GM12865 (cell line): Measurements from ENCODE around the gene COL23A1.

Source experiments
- DNase-seq: peaks from one replicate; pipeline ENCODE4 v3.0.0; 2010; ENCODE audit warnings: low read depth
- H3K4me3 ChIP-seq: 2 replicates; pipeline ENCODE4 v1.5.1; 2011; ENCODE audit warnings: mild to moderate bottlenecking, low read depth, low read length, control low read depth
- TF ChIP-seq, protein P1 (sequence below): IDR thresholded peaks from 2 replicates; pipeline ENCODE4 v1.5.1; 2011; ENCODE audit warnings: low read length, control low read depth, low read depth, inconsistent platforms; ENCODE audit not compliant: insufficient read depth; ENCODE audit errors: missing control alignments

Gene COL23A1

DNA sequence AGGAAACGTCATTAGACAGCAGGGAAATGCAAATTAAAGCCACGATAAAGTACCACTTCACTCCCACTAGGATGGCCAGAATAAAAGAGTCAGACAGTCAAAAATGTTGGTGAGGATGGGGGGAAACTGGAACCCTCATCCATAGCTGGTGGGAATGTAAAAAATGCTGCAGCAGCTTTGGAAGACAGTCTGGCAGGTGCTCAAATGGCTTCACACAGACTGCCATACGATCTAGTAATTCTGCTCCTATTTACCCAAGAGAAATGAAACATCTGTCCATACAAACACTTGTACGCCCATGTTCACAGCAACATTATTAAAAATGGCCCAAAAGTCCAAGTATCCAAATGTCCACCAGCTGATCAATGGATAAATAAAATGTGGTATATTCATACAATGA is 198.7 kb downstream of the COL23A1 start:
- H3K4me3 ChIP-seq: no peak overlapping the region
- TF ChIP-seq, protein P1, sequence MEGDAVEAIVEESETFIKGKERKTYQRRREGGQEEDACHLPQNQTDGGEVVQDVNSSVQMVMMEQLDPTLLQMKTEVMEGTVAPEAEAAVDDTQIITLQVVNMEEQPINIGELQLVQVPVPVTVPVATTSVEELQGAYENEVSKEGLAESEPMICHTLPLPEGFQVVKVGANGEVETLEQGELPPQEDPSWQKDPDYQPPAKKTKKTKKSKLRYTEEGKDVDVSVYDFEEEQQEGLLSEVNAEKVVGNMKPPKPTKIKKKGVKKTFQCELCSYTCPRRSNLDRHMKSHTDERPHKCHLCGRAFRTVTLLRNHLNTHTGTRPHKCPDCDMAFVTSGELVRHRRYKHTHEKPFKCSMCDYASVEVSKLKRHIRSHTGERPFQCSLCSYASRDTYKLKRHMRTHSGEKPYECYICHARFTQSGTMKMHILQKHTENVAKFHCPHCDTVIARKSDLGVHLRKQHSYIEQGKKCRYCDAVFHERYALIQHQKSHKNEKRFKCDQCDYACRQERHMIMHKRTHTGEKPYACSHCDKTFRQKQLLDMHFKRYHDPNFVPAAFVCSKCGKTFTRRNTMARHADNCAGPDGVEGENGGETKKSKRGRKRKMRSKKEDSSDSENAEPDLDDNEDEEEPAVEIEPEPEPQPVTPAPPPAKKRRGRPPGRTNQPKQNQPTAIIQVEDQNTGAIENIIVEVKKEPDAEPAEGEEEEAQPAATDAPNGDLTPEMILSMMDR: no peak
- no peak for DNase-seq

DNA sequence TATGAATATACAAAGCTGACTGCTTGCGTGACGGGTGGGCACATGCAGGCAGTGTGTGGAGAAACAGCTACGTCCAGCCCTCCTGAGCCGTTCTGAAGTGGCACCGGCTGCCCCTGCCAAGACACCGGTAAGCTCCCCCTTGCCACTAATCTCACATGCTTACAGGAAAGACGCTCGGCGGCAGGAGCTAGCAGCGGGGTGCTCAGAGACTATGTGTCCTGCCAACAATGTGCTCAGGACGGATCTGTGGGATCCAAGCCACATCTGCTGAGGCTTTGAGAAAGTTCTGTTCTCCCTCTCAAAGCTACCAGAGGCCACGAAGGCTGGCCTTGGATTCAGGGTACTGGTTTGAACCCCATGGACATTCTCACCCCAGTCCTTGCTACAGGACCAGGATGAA is 200.4 kb downstream of the COL23A1 start:
- no peak for DNase-seq

DNA sequence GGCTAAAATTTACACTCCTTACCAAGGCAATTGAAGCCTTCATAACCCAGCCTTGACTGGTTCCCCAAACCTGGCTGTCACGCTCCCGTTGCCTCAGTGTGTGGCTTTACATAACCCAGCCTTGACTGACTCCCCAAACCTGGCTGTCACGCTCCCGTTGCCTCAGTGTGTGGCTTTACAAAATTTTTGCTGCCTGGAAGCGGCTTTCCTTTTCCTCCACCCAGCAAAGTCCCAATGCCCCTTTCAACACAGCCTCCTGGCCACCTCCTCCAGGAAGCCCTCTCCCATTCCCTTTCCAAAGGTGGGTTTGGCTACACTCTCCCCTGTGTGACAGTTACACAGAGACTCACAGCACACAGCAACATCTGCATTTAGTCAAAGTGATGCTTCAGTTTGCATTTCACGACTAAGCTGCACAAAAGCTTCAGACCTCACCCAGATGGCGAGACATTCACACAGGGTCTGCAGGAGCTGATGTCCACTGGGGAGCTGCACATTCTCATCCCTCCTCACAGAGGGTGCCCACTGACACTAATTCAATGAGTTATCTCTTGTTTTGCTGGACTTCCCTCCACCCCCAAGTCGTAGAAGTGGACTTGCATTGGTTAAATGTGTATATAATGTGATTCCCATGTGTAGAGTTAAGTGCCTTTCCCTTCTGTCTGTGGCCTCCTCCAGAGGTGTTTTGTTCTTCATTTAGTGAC is 201.0 kb downstream of the COL23A1 start:
- DNase-seq: no peak
- no peak overlapping the region for H3K4me3 ChIP-seq
- TF ChIP-seq, protein P1: no peak

More for the DNA sequence above, 200.4 kb downstream of the COL23A1 start:
- TF ChIP-seq, protein P1: no peak
- no peak overlapping the region for H3K4me3 ChIP-seq

DNA sequence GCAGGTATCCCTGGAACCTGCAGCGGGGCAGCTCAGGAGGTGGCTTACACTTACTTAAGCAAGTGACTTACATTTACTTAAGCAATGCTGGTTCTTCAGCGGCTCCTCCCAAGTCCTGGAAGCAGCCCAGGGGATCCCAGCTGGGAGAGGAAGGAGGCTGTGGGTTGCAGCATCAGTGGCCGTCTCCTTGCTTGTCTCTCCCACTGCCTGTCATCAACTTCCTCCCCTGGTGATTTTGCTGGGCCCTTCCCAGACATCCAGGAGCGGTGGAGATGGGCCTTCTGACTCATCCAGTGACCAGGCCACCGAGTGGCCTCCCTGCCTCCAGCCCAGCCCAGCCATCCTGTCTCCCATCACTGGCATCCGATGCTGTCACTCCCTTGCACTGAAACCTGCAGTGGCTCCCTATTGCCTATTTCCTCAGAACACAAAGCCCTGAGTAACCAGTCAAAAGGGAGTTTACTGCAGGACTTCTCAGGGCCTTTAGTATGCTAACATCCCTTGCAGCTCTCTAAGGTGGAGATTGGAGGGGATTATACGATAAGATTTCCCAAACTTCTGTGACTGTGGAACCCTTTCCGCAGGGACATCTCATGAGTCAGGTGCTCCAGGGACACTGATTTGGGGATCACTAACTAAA is 201.7 kb downstream of the COL23A1 start:
- H3K4me3 ChIP-seq: no peak overlapping the region
- no peak for DNase-seq
- TF ChIP-seq, protein P1: no peak

DNA sequence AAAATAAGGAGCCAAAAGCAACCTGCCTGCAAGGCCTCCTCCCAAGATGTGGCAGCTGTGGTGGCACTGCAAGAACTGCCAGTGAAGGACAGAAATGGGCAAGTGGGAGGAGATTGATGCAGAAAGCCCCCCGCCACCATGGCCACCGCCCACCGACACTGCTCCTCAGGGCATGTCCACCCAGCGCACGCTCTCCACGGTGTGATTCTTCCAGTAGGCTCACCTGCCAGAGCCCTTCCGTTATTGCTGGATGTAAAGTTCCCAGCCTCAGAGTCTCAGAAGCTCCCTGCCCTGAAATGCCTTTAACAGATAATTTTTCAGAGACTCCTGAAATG is 202.4 kb downstream of the COL23A1 start:
- no peak overlapping the region for H3K4me3 ChIP-seq
- TF ChIP-seq, protein P1: no peak
- no peak for DNase-seq

DNA sequence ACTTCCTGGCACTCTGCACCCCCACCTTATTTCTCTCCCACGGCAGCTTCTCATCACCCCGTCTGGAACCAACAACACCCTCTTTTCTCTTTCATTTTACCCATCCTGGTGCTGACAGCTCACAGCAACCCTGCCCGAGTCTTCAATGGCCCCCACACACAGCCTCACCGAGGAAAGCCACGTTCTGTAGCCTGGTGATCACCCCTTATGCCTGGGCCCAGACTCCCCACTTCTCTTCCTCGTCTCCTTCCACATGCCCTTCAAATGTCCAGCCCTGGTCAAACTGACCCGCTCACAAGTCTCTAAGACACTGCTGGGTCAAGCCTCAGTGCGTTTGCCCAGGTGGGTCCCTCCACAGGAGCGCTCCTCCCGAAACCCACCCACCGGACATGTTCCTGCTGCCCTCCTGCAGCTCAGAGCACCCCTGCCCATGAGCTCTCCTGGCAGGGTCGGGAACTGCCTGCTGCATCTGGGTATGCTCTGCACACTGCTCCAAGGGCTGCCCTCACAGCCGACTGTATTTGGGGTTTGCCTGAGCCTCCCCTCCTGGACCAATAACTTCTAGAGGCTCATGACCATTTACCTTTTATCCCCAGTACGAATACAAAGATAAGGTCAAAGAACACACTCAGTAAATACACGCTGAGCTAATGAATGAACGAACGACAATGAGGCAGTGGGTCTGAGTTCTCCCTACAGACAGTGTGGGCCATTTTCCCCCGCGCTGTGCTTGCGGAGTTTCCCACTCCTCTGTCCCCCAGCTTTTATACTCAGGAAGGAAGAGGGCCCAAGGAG is 202.9 kb downstream of the COL23A1 start:
- DNase-seq: no peak
- TF ChIP-seq, protein P1: no peak

More for the DNA sequence above, 202.9 kb downstream of the COL23A1 start:
- no peak overlapping the region for H3K4me3 ChIP-seq
